IMR-90 (cell line): ENCODE data around the gene FOSL1. TPM values are rescaled to one million over a fixed set of nuclear protein-coding genes. Genes with fewer than 3 reads are reported as not detected.
A peak's percentile ranks its signal among the peaks of the same experiment; 100 is the strongest.

ENCODE experiments used
- ATAC-seq: fragments of 200-7000 bp; cut with Tn5 transposase; 2 replicates; pipeline ENCODE4 v1.9.1; 2020; ENCODE audit warnings: low read depth, mild to moderate bottlenecking, moderate library complexity
- BruUV-seq: library from RNA; stranded (reverse); fragments of 400-500 nt; replicated peaks from 2 replicates; lab custom pipeline; 2021; lab: Mats Ljungman, UMichigan
- CTCF ChIA-PET: fragments of 300-600 bp; formaldehyde crosslinking; extraction: SDS; loops from one replicate; lab custom pipeline; 2021; ENCODE audit warnings: antibody characterized with exemption; lab: Yijun Ruan, JAX
- POLR2A ChIA-PET: fragments of 300-600 bp; sonication (Branson Sonifier 250); formaldehyde crosslinking; loops from one replicate; lab custom pipeline; 2022; ENCODE audit warnings: antibody characterized with exemption; ENCODE audit not compliant: unreplicated experiment; lab: Charles Lee
- DNase-seq: peaks from one replicate; pipeline ENCODE4 v3.0.0; 2013
- H2AFZ ChIP-seq: replicated peaks from 2 replicates; pipeline ENCODE3; 2013; ENCODE audit warnings: low read length, mild to moderate bottlenecking; ENCODE audit not compliant: poor library complexity
- H2AK5ac ChIP-seq: 2 replicates; pipeline ENCODE4 v1.6.1; 2013; ENCODE audit warnings: low read depth, low read length, inconsistent platforms
- H2AK9ac ChIP-seq: replicated peaks from 2 replicates; pipeline ENCODE3; 2013; ENCODE audit warnings: mild to moderate bottlenecking, low read depth, low read length, moderate library complexity; ENCODE audit not compliant: poor library complexity
- H2BK120ac ChIP-seq: 2 replicates; pipeline ENCODE4 v1.6.1; 2013; ENCODE audit warnings: low read depth, low read length, inconsistent platforms
- H2BK15ac ChIP-seq: 3 replicates; pipeline ENCODE4 v1.6.1; 2013; ENCODE audit warnings: low read depth, low read length, inconsistent platforms
- H2BK20ac ChIP-seq: 2 replicates; pipeline ENCODE4 v1.6.1; 2013; ENCODE audit warnings: low read depth, mild to moderate bottlenecking, inconsistent platforms, low read length, moderate library complexity
- H2BK5ac ChIP-seq: 2 replicates; pipeline ENCODE4 v1.6.1; 2013; ENCODE audit warnings: mild to moderate bottlenecking, low read depth, low read length, inconsistent platforms; ENCODE audit not compliant: poor library complexity, severe bottlenecking
- H3K14ac ChIP-seq: replicated peaks from 2 replicates; pipeline ENCODE4 v1.6.1; 2013; ENCODE audit warnings: low read depth, low read length, inconsistent platforms
- H3K18ac ChIP-seq: 2 replicates; pipeline ENCODE4 v1.6.1; 2013; ENCODE audit warnings: low read depth, low read length, control low read depth
- H3K23ac ChIP-seq: 2 replicates; pipeline ENCODE4 v1.6.1; 2013; ENCODE audit warnings: low read depth, low read length, inconsistent platforms
- H3K27ac ChIP-seq: 2 replicates; pipeline ENCODE4 v1.5.1; 2013; ENCODE audit warnings: mild to moderate bottlenecking, control low read depth, low read length; ENCODE audit not compliant: insufficient read depth
- H3K27me3 ChIP-seq: 2 replicates; pipeline ENCODE4 v1.6.1; 2013; ENCODE audit warnings: low read length; ENCODE audit not compliant: control insufficient read depth, insufficient read depth
- H3K36me3 ChIP-seq: 2 replicates; pipeline ENCODE4 v1.6.1; 2013; ENCODE audit warnings: low read length, mixed read lengths; ENCODE audit not compliant: control insufficient read depth, insufficient read depth
- H3K4ac ChIP-seq: 2 replicates; pipeline ENCODE4 v1.6.1; 2013; ENCODE audit warnings: low read depth, low read length, inconsistent platforms
- H3K4me1 ChIP-seq: 2 replicates; pipeline ENCODE4 v1.6.1; 2013; ENCODE audit warnings: low read length, mixed read lengths; ENCODE audit not compliant: control insufficient read depth, insufficient read depth
- H3K4me2 ChIP-seq: 2 replicates; pipeline ENCODE4 v1.6.1; 2013; ENCODE audit warnings: low read depth, mild to moderate bottlenecking, control low read depth, low read length, moderate library complexity
- H3K4me3 ChIP-seq: 2 replicates; pipeline ENCODE4 v1.5.1; 2013; ENCODE audit warnings: low read depth, mild to moderate bottlenecking, control low read depth, low read length, moderate library complexity; ENCODE audit not compliant: insufficient read depth
- H3K56ac ChIP-seq: 2 replicates; pipeline ENCODE4 v1.6.1; 2013; ENCODE audit warnings: low read length, inconsistent platforms; ENCODE audit not compliant: insufficient read depth; ENCODE audit errors: extremely low read depth
- H3K79me1 ChIP-seq, 2 experiments: 2 replicates each; pipeline ENCODE4 v1.6.1; 2013; ENCODE audit warnings: low read length in 2 of 2, inconsistent platforms in 1 of 2, low read depth in 1 of 2
- H3K9ac ChIP-seq: 2 replicates; pipeline ENCODE4 v1.6.1; 2013; ENCODE audit warnings: low read depth, low read length, control low read depth
- H3K9me1 ChIP-seq: 2 replicates; pipeline ENCODE4 v1.6.1; 2013; ENCODE audit warnings: low read length, inconsistent platforms; ENCODE audit not compliant: insufficient read depth
- H3K9me3 ChIP-seq: 2 replicates; pipeline ENCODE4 v1.6.1; 2013; ENCODE audit warnings: low read length; ENCODE audit not compliant: control insufficient read depth, insufficient read depth
- H4K20me1 ChIP-seq: 2 replicates; pipeline ENCODE4 v1.6.1; 2013; ENCODE audit warnings: low read length, inconsistent platforms; ENCODE audit not compliant: insufficient read depth
- H4K5ac ChIP-seq: 2 replicates; pipeline ENCODE4 v1.6.1; 2013; ENCODE audit warnings: mild to moderate bottlenecking, low read depth, low read length, control low read depth
- H4K8ac ChIP-seq, 2 experiments: 2 replicates each; pipeline ENCODE4 v1.6.1; 2013; ENCODE audit warnings: low read depth in 2 of 2, low read length in 2 of 2, control low read depth in 1 of 2, inconsistent platforms in 1 of 2
- H4K91ac ChIP-seq: 2 replicates; pipeline ENCODE4 v1.6.1; 2013; ENCODE audit warnings: low read depth, low read length, inconsistent platforms; ENCODE audit not compliant: insufficient read depth
- BHLHE40 ChIP-seq: fragments of 150-350 bp; IDR thresholded peaks from 2 replicates; pipeline ENCODE4 v1.6.1; 2016; ENCODE audit warnings: mild to moderate bottlenecking, low read depth, low read length
- CEBPB ChIP-seq: IDR thresholded peaks from 2 replicates; pipeline ENCODE4 v1.6.1; 2012; ENCODE audit warnings: low read depth, low read length, improper control_type of control experiment
- CHD1 ChIP-seq: IDR thresholded peaks from 2 replicates; pipeline ENCODE4 v1.6.1; 2012; ENCODE audit warnings: low read depth, low read length, improper control_type of control experiment
- ELK1 ChIP-seq: fragments of 150-350 bp; IDR thresholded peaks from 2 replicates; pipeline ENCODE4 v1.6.1; 2016; ENCODE audit warnings: low read depth, mild to moderate bottlenecking, low read length, moderate library complexity, borderline replicate concordance
- FOS ChIP-seq: fragments of 150-350 bp; IDR thresholded peaks from 2 replicates; pipeline ENCODE4 v1.6.1; 2016; ENCODE audit warnings: low read depth, low read length
- MAFK ChIP-seq: IDR thresholded peaks from 2 replicates; pipeline ENCODE4 v1.6.1; 2012; ENCODE audit warnings: low read depth, low read length, improper control_type of control experiment
- MAZ ChIP-seq: IDR thresholded peaks from 2 replicates; pipeline ENCODE4 v1.6.1; 2012; ENCODE audit warnings: low read depth, mild to moderate bottlenecking, low read length, improper control_type of control experiment, moderate library complexity, borderline replicate concordance
- NFE2L2 ChIP-seq: fragments of 150-350 bp; IDR thresholded peaks from 2 replicates; pipeline ENCODE4 v1.6.1; 2016; ENCODE audit warnings: low read depth, mild to moderate bottlenecking, low read length
- POLR2A ChIP-seq: IDR thresholded peaks from 2 replicates; pipeline ENCODE4 v1.6.1; 2012; ENCODE audit warnings: mild to moderate bottlenecking, low read depth, low read length
- RCOR1 ChIP-seq: IDR thresholded peaks from 2 replicates; pipeline ENCODE4 v1.6.1; 2012; ENCODE audit warnings: mild to moderate bottlenecking, low read length, improper control_type of control experiment; ENCODE audit not compliant: insufficient replicate concordance
- RFX5 ChIP-seq: IDR thresholded peaks from 2 replicates; pipeline ENCODE4 v1.8.0; 2012; ENCODE audit warnings: low read depth, mild to moderate bottlenecking, low read length, moderate library complexity
- SMC3 ChIP-seq: fragments of 150-350 bp; IDR thresholded peaks from 2 replicates; pipeline ENCODE4 v1.6.1; 2016; ENCODE audit warnings: low read depth, mild to moderate bottlenecking, antibody characterized with exemption, low read length, moderate library complexity
- WGBS, 2 experiments: methylation state at CpG; one replicate each; pipeline versions ENCODE4 v1.1.5 to v1.1.7; 2013; ENCODE audit warnings: missing lambda C conversion rate in 2 of 2; ENCODE audit not compliant: insufficient read length in 1 of 2; ENCODE audit errors: extremely low coverage in 2 of 2; 5-methylcytosine and 5-hydroxymethylcytosine counted together
- dilution Hi-C: fragments of 300-500 bp; cut with HindIII; formaldehyde crosslinking; loops from one replicate; pipeline ENCODE4 v1.14.3; 2018; ENCODE audit warnings: low sequenced_read_pairs; ENCODE audit not compliant: unreplicated experiment
- in situ Hi-C: fragments of 300-500 bp; cut with MboI; formaldehyde crosslinking; loops from 3 replicates; pipeline ENCODE4 v1.14.3; 2019; ENCODE audit warnings: low sequenced_read_pairs, inconsistent platforms, mixed read lengths
- intact Hi-C: fragments of 100-400 bp; cut with micrococcal nuclease; formaldehyde crosslinking; loops from 2 replicates; pipeline ENCODE4 v1.10.0; 2022
- polyA plus RNA-seq, 3 experiments: library from polyadenylated mRNA; depleted of rRNA; stranded (reverse); fragments of >200 nt; gene quantifications; 2 replicates each; pipeline ENCODE4 v1.2.3, GENCODE V29; 2012; ENCODE audit warnings: low replicate concordance in 1 of 3
- total RNA-seq: library from RNA; depleted of rRNA; stranded (reverse); fragments of >200 nt; gene quantifications from 2 replicates; pipeline ENCODE4 v1.2.3, GENCODE V29; 2012

The FOSL1 gene
- total and polyA plus RNA-seq, 2 of the 4 experiments (the other 2 are of a cell fraction): 17.2 to 107 TPM

DNA sequence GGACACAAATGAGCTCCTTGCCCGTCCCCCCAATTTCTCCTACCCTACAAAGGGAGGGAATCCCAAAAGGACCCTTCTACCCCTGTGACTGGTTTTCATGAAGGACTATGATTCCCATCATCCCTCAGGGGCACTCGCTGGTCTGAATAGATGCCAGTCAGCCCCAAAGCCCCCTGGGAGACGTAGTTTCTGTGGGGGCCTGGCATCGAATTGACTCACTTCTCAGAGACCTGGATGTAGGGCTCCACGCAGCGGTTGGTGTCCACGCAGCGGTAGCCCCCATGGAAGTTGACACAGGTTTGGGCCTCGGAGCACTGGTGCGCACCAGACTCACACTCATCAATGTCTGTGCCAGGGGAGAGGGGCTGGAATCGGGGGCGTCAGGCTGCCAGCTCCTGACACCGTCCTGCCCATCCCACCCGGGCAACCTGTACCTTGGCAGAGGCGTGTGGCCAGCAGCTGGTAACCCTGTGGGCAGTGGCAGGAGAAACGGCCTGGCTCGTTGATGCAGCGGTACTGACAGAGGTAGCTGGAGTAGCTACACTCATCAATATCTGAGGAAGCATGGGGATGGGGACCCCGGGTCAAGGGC is 32.0 kb downstream of the FOSL1 start:
- ChIA-PET CTCF (interaction anchor here (1.3 to 2.0 kb wide), 2 partner anchors 8 to 20 kb away, joined by 3 to 7 read pairs; partner anchors contain the start of genes FIBP and MUS81), POLR2A (no interaction called here)
- no peak overlapping the region for H3K56ac ChIP-seq
- H3K4ac ChIP-seq: no peak overlapping the region
- H4K20me1 ChIP-seq: peaks cover 51% of the 10 kb centered on the region
- H2BK20ac ChIP-seq: no peak overlapping the region
- ATAC-seq (no peak), DNase-seq (no peak)
- no peaks in the 10 kb centered on the region for H3K27me3 ChIP-seq
- H4K5ac ChIP-seq: no peak overlapping the region
- dilution Hi-C loops: no loop called here
- peak overlapping the region in 1 of 2 experiments; percentile 3; a peak in 1 of 4 replicates for H4K8ac ChIP-seq
- no peak overlapping the region for H2AK5ac ChIP-seq
- peak overlapping the region; percentile 38 for H2AK9ac ChIP-seq
- no peak for TF ChIP-seq POLR2A
- no peak for TF ChIP-seq ELK1
- no peak for TF ChIP-seq CEBPB
- TF ChIP-seq RFX5: no peak
- no peak for TF ChIP-seq MAZ
- no peak for TF ChIP-seq NFE2L2
- TF ChIP-seq MAFK: no peak
- TF ChIP-seq BHLHE40: no peak
- no peak for TF ChIP-seq SMC3
- no peak for TF ChIP-seq FOS
- TF ChIP-seq CHD1: no peak
- no peak for TF ChIP-seq RCOR1
- no peak overlapping the region for H3K18ac ChIP-seq
- in situ Hi-C loops: no loop called here
- H3K9me3 ChIP-seq: no peaks in the 10 kb centered on the region
- no peak overlapping the region for H3K4me3 ChIP-seq
- H2BK120ac ChIP-seq: no peak overlapping the region
- H3K23ac ChIP-seq: 0 out of 2 replicates have a peak overlapping the region, but pooled peaks have one; percentile 7
- no peak overlapping the region for H2BK15ac ChIP-seq
- H2BK5ac ChIP-seq: no peak overlapping the region
- H3K36me3 ChIP-seq: peaks cover 77% of the 10 kb centered on the region
- H3K4me1 ChIP-seq: peaks cover 14% of the 10 kb centered on the region; the same call in 1 of the 2 replicates
- H3K14ac ChIP-seq: no peak overlapping the region
- intact Hi-C loops: no loop called here
- WGBS, 2 experiments: 81% methylated on average over 12 of the region's 19 CpGs; no CpG with 5 or more reads in 1 of the 2 experiments
- BruUV-seq: TSS peak; percentile 19
- peaks cover 18 to 82% of the 10 kb centered on the region in 2 experiments for H3K79me1 ChIP-seq
- no peak overlapping the region for H4K91ac ChIP-seq
- H3K9ac ChIP-seq: no peak overlapping the region
- no peak overlapping the region for H3K4me2 ChIP-seq
- 0 out of 2 replicates have a peak, but pooled peaks cover 5% of the 10 kb centered on the region for H3K9me1 ChIP-seq
- no peak overlapping the region for H3K27ac ChIP-seq
- H2AFZ ChIP-seq: peak overlapping the region; percentile 1
